ENCODE data around the gene KCNG2. TPM values are rescaled to one million over a fixed set of nuclear protein-coding genes. Genes with fewer than 3 reads are reported as not detected.

Gene KCNG2
- total and polyA plus RNA-seq, 12 donors = 0.06 to 2.9 (median 0.50) TPM; not detected in 3

GRCh38 chr18:79915161-79916127 is 117.7 kb downstream of the KCNG2 start:
- Histone ChIP-seq H3K4me3 (no peak overlapping the region), H3K4me1 (replicated peaks in 1 of 2) (no peaks in the 10 kb centered on the region), H3K27ac (no peak overlapping the region), H3K27me3 (no peaks in the 10 kb centered on the region), H3K9me3 (replicated peaks in 1 of 3) (no peaks in the 10 kb centered on the region), H3K36me3 (replicated peaks in 1 of 2) (peaks cover 0 to 10% of the 10 kb centered on the region in 2 donors)
- DNase-seq = peak in 2 of 7 donors; percentile 19 to 41
- TF ChIP-seq CTCF (IDR thresholded peaks at IDR 0.05) (no peak), POLR2A (IDR thresholded peaks at IDR 0.05) (no peak)
- WGBS, 4 donors = 91 to 95% (median 94%) methylated on average over 29 to 50 of the region's 50 CpGs
- intact Hi-C loops (cut with DNase I) = loop anchor here in 1 of 2 donors (10.0 kb wide), 1 partner anchor 191 kb away; no protein-coding TSS in a partner anchor

GRCh38 chr18:79916128-79916494 is 118.4 kb downstream of the KCNG2 start:
- intact Hi-C loops (cut with DNase I) = loop anchor here in 1 of 2 donors (10.0 kb wide), 1 partner anchor 191 kb away; no protein-coding TSS in a partner anchor
- Histone ChIP-seq H3K9me3 (replicated peaks in 1 of 3) (no peaks in the 10 kb centered on the region), H3K36me3 (replicated peaks in 1 of 2) (peaks cover 0 to 10% of the 10 kb centered on the region in 2 donors), H3K4me1 (replicated peaks in 1 of 2) (no peaks in the 10 kb centered on the region), H3K4me3 (no peak overlapping the region), H3K27me3 (no peaks in the 10 kb centered on the region), H3K27ac (no peak overlapping the region)
- 66 to 89% (median 81%) methylated on average over 20 to 26 of the region's 26 CpGs for WGBS, 4 donors
- DNase-seq = no peak
- TF ChIP-seq CTCF (IDR thresholded peaks at IDR 0.05) (no peak), POLR2A (IDR thresholded peaks at IDR 0.05) (no peak)

GRCh38 chr18:79916546-79917168 is 118.9 kb downstream of the KCNG2 start:
- Histone ChIP-seq H3K36me3 (replicated peaks in 1 of 2) (peaks cover 0 to 10% of the 10 kb centered on the region in 2 donors), H3K27me3 (no peaks in the 10 kb centered on the region), H3K4me1 (replicated peaks in 1 of 2) (no peaks in the 10 kb centered on the region), H3K27ac (no peak overlapping the region), H3K4me3 (no peak overlapping the region), H3K9me3 (replicated peaks in 1 of 3) (no peaks in the 10 kb centered on the region)
- TF ChIP-seq POLR2A (IDR thresholded peaks at IDR 0.05) (no peak), CTCF (IDR thresholded peaks at IDR 0.05) (no peak)
- 95 to 97% (median 96%) methylated on average over 17 to 24 of the region's 24 CpGs for WGBS, 4 donors
- peak in 3 of 7 donors; percentile 5 to 46 (median 14) for DNase-seq
- intact Hi-C loops (cut with DNase I) = loop anchor here in 1 of 2 donors (10.0 kb wide), 1 partner anchor 192 kb away; no protein-coding TSS in a partner anchor
